Coronary artery (tissue), 2 donors: ENCODE data around the gene STS.

ENCODE experiments used
- DNase-seq: peaks from one replicate; pipeline ENCODE4 v3.0.0-alpha.2; 2017; ENCODE audit warnings: low spot score
- H3K27ac ChIP-seq, 2 donors: fragments of 200-600 bp; sonication (generic); one replicate each; pipeline ENCODE4 v1.5.1; 2016 to 2019
- H3K4me3 ChIP-seq: fragments of 200-600 bp; sonication (generic); 2 replicates; pipeline ENCODE4 v1.5.1; 2016; ENCODE audit warnings: mild to moderate bottlenecking, moderate library complexity
- TF ChIP-seq, protein P1 (sequence below): fragments of 200-600 bp; sonication (generic); IDR thresholded peaks from one replicate; pipeline ENCODE4 v1.5.1; 2019; ENCODE audit warnings: antibody characterized with exemption

STS gene

DNA sequence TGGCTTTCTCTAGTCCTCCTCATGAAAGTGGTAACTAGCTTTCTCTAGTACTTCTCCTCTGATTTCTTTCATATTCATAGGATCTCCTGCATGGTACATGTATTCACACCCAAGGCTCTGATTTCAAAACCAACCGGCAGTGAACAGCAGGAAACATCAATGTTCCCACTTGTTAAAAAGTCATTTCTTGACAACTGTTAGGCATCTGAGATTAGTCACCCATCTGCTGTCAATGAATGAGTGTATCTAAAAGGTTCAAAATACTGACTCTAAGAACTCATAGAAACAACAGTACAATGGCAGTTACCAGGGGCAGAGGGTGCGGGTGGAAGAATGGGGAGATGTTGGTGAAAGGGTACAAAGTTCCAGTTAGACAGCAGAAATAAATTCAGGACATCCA lies 31.9 kb downstream of the STS start:
- H3K4me3 ChIP-seq, result no peak overlapping the region
- H3K27ac ChIP-seq, result no peak overlapping the region
- TF ChIP-seq, protein P1, sequence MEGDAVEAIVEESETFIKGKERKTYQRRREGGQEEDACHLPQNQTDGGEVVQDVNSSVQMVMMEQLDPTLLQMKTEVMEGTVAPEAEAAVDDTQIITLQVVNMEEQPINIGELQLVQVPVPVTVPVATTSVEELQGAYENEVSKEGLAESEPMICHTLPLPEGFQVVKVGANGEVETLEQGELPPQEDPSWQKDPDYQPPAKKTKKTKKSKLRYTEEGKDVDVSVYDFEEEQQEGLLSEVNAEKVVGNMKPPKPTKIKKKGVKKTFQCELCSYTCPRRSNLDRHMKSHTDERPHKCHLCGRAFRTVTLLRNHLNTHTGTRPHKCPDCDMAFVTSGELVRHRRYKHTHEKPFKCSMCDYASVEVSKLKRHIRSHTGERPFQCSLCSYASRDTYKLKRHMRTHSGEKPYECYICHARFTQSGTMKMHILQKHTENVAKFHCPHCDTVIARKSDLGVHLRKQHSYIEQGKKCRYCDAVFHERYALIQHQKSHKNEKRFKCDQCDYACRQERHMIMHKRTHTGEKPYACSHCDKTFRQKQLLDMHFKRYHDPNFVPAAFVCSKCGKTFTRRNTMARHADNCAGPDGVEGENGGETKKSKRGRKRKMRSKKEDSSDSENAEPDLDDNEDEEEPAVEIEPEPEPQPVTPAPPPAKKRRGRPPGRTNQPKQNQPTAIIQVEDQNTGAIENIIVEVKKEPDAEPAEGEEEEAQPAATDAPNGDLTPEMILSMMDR, result no peak
- no peak for DNase-seq

DNA sequence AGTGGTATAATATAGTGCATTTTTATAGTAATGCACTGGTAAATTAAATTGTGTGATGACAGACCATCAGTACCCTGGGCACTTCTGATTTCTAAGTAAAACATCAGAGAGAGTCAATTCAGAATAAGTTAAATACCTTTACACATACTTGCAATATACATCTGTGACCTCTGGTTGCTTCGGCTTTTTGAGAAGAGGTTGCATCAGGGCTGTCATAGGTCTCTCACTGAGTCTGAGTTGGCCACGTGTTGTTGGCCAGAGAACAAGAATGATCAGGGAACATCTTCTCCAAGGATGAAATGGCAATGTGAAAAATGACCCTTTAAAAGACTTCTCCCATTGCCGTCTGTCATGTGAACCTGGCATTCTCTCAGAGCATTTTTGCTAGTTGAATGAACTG lies 37.3 kb downstream of the STS start:
- H3K27ac ChIP-seq, result no peak overlapping the region
- TF ChIP-seq, protein P1, result no peak
- no peak for DNase-seq
- no peak overlapping the region for H3K4me3 ChIP-seq

DNA sequence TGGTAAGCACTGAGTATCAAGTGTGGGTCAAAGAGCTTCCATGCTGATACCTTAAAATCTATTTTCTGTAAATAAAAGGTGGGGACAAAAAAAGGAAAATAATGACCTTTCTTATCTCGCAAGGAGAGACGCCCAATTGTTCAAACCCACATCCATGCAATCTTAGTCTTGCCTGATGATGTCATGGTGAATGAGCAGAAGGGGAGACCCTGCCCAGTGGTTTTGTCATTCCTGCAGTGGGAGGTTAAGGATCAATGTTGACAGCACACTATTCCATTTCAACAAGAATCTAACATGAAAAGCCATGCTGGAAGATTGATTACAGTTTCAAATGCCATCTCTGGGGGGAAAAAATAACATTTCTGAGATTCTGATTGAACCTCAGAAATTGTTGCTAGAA lies 41.2 kb downstream of the STS start:
- TF ChIP-seq, protein P1, result no peak
- Histone ChIP-seq H3K4me3 (no peak overlapping the region), H3K27ac (no peak overlapping the region)
- DNase-seq, result no peak

DNA sequence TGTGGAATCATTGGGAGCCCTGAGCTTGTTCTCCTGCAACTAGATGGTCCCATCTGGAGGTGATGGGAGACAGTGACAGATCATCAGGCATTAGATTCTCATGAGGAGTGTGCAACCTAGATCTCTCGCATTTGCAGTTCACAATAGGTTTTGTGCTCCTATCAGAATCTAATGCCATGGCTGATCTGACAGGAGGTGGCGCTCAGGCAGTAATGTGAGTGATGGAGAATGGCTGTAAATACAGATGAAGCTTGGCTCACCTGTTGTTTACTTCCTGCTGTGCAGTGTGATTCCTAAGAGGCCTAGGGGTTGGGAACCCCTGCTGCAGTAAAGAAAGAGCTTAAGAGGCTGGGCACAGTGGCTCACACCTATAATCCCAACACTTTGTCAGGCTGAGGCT lies 42.6 kb downstream of the STS start:
- no peak overlapping the region for H3K27ac ChIP-seq
- TF ChIP-seq, protein P1, result no peak
- no peak for DNase-seq
- H3K4me3 ChIP-seq, result no peak overlapping the region

DNA sequence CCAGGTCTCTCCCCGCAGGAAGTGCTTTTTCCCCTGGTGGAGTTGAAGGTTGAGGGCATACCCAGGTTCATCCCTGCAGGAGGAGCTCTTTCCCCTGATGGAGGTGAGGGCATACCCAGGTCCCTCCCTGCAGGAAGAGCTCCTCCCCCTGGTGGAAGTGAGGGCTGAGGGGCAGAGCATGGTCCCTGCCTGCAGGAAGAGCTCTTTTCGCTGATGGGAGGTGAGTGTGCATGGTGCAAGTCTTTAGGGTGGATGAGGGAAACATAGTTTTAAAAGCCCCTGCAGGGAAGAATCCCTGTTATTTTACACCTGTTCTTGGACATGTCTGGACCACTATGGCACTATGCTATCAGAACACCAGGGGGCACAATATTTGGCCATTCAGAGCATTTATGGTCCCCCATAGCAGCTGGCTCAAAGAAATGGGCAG lies 44.2 kb downstream of the STS start:
- no peak overlapping the region for H3K27ac ChIP-seq
- TF ChIP-seq, protein P1, result no peak
- no peak for DNase-seq
- no peak overlapping the region for H3K4me3 ChIP-seq

DNA sequence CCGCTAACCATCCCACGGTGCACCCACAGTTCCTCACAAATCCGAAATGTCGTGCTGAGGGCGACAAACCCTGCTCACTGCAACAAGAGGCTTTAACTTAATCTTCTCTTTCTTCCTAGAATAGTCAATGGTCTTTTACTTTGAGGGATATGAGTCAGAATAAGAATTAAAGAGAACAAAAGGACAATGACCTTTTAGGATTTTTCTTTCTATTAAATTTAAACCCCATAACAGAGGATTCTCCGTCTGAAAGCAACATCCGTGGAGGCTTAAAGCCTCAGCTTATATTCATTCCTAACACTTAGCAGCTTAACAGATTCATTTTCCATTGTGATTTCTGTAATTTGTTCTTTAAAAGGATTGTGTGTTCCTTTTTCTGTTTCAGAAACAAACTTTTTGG lies 45.4 kb downstream of the STS start:
- no peak overlapping the region for H3K27ac ChIP-seq
- DNase-seq, result no peak
- TF ChIP-seq, protein P1, result no peak
- no peak overlapping the region for H3K4me3 ChIP-seq

DNA sequence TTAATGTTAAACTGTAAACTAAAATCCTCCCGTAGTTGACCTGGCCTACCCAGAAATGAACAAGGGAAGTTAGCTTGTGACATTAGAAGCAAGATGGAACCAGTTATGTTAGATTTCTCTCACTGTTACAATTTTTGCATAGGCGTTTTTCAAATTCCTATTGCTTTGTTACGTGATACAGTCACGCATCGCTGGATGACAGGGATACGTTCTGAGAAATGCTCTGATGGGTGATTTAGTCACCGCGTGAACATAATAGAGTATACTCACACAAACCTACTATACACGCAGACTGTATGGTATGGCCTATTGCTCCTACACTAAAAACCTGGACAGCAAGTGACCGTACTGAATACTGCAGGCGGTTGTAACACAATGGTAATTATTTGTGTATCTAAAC lies 47.1 kb downstream of the STS start:
- no peak for DNase-seq
- TF ChIP-seq, protein P1, result no peak
- Histone ChIP-seq H3K27ac (no peak overlapping the region), H3K4me3 (no peak overlapping the region)
